A549 (cell line): ENCODE data around the gene OSBPL9. TPM values are rescaled to one million over a fixed set of nuclear protein-coding genes. Genes with fewer than 3 reads are reported as not detected.

Experiments used
- ATAC-seq, 2 experiments: fragments of 200-7000 bp in 1 of 2; fragments of >200 bp in 1 of 2; cut with Nextera tagmentation in 1 of 2; cut with Tn5 transposase in 1 of 2; 3 replicates each; pipeline versions ENCODE4 v1.8.0 to v1.9.1; 2018 to 2020; ENCODE audit warnings: mild to moderate bottlenecking in 1 of 2, moderate library complexity in 1 of 2
- CTCF ChIA-PET: fragments of 300-600 bp; sonication (Branson Sonifier 250); formaldehyde crosslinking; extraction: SDS; loops from one replicate; lab custom pipeline; 2021; ENCODE audit warnings: antibody characterized with exemption, inconsistent platforms; lab: Yijun Ruan, JAX
- POLR2A ChIA-PET: fragments of 350-600 bp; formaldehyde crosslinking; extraction: SDS; loops from one replicate; lab custom pipeline; 2021; ENCODE audit warnings: antibody characterized with exemption, inconsistent platforms; lab: Yijun Ruan, JAX
- DNase-seq, 2 experiments: peaks; one replicate each; pipeline versions ENCODE4 v3.0.0 to v3.0.0-alpha.2; 2011 to 2016; ENCODE audit warnings: low read depth in 1 of 2, low spot score in 1 of 2
- FAIRE-seq: peaks from 2 replicates; lab custom pipeline; 2011; peaks lifted over from hg19 to GRCh38; lab: Jason Lieb, UNC
- H3K27ac ChIP-seq, 2 experiments: fragments of >200 bp; sonication (Bioruptor Twin); formaldehyde crosslinking; 3 replicates each; pipeline ENCODE4 v1.5.1; 2016 to 2017
- H3K4me1 ChIP-seq: fragments of >200 bp; sonication (Bioruptor Twin); formaldehyde crosslinking; 3 replicates; pipeline ENCODE4 v1.6.1; 2016
- H3K4me2 ChIP-seq: fragments of >200 bp; sonication (Bioruptor Twin); formaldehyde crosslinking; 3 replicates; pipeline ENCODE4 v1.6.1; 2016
- H3K4me3 ChIP-seq: fragments of >200 bp; sonication (Bioruptor Twin); formaldehyde crosslinking; 3 replicates; pipeline ENCODE4 v1.5.1; 2016
- H3K9me3 ChIP-seq: fragments of >200 bp; sonication (Bioruptor Twin); formaldehyde crosslinking; 3 replicates; pipeline ENCODE4 v1.6.1; 2016
- BHLHE40 ChIP-seq: IDR thresholded peaks from 2 replicates; pipeline ENCODE4 v1.6.1; 2012; ENCODE audit warnings: low read depth, low read length, inconsistent platforms
- CBX8 ChIP-seq: fragments of 200-600 bp; sonication (generic); IDR thresholded peaks from 2 replicates; pipeline ENCODE4 v1.6.1; 2016
- CEBPB ChIP-seq, 2 experiments: fragments of >200 bp in 1 of 2; sonication (Bioruptor Twin) in 1 of 2; formaldehyde crosslinking in 1 of 2; IDR thresholded peaks; 2 replicates each; pipeline ENCODE4 v1.6.1; 2012 to 2016
- CHD2 ChIP-seq: fragments of 150-350 bp; IDR thresholded peaks from 2 replicates; pipeline ENCODE4 v1.6.1; 2014; ENCODE audit warnings: low read length; ENCODE audit not compliant: partially characterized antibody
- CHD4 ChIP-seq: fragments of 200-600 bp; sonication (generic); IDR thresholded peaks from 2 replicates; pipeline ENCODE4 v1.6.1; 2016; ENCODE audit warnings: antibody characterized with exemption, mild to moderate bottlenecking, borderline replicate concordance
- CTCF ChIP-seq: fragments of >200 bp; sonication (Bioruptor Twin); formaldehyde crosslinking; IDR thresholded peaks from 3 replicates; pipeline ENCODE4 v1.5.1; 2016
- ESRRA ChIP-seq: fragments of 150-350 bp; IDR thresholded peaks from 2 replicates; pipeline ENCODE4 v1.6.1; 2014; ENCODE audit warnings: mild to moderate bottlenecking, low read length, borderline replicate concordance
- FOSB ChIP-seq: fragments of 250-450 bp; sonication (Bioruptor Pico); IDR thresholded peaks from 2 replicates; pipeline ENCODE4 v1.5.0; 2020; ENCODE audit warnings: mild to moderate bottlenecking, moderate library complexity
- FOSL2 ChIP-seq, 2 experiments: fragments of 450-650 bp in 1 of 2; fragments of >200 bp in 1 of 2; sonication (Bioruptor Twin) in 1 of 2; formaldehyde crosslinking; IDR thresholded peaks; 2 replicates each; pipeline versions ENCODE4 v1.5.0 to v1.6.1; 2016 to 2020; ENCODE audit warnings: mild to moderate bottlenecking in 1 of 2, moderate library complexity in 1 of 2
- HDAC2 ChIP-seq: fragments of 200-600 bp; sonication (generic); IDR thresholded peaks from 2 replicates; pipeline ENCODE4 v1.6.1; 2016
- HOXB13 ChIP-seq: fragments of 250-450 bp; sonication (Bioruptor Pico); IDR thresholded peaks from 2 replicates; pipeline ENCODE4 v1.5.0; 2020; ENCODE audit warnings: low read depth, mild to moderate bottlenecking, moderate library complexity
- JUN ChIP-seq, 2 experiments: fragments of >200 bp; sonication (Bioruptor Twin); formaldehyde crosslinking; IDR thresholded peaks; 2 replicates in 1 of 2; 3 replicates in 1 of 2; pipeline ENCODE4 v1.6.1; 2016 to 2017
- KDM1A ChIP-seq: fragments of 200-600 bp; sonication (generic); IDR thresholded peaks from 2 replicates; pipeline ENCODE4 v1.6.1; 2016; ENCODE audit warnings: low read depth, mild to moderate bottlenecking
- MAX ChIP-seq: IDR thresholded peaks from 2 replicates; pipeline ENCODE4 v1.6.1; 2012
- MYC ChIP-seq: IDR thresholded peaks from 2 replicates; pipeline ENCODE4 v1.6.1; 2012; ENCODE audit warnings: mild to moderate bottlenecking, inconsistent platforms, low read length, improper control_type of control experiment, borderline replicate concordance
- PHF8 ChIP-seq: fragments of 200-600 bp; sonication (generic); IDR thresholded peaks from 2 replicates; pipeline ENCODE4 v1.6.1; 2016; ENCODE audit warnings: low read depth, mild to moderate bottlenecking, antibody characterized with exemption, moderate library complexity, borderline replicate concordance
- RAD21 ChIP-seq, 2 experiments: fragments of >200 bp in 1 of 2; sonication (Bioruptor Twin) in 1 of 2; formaldehyde crosslinking in 1 of 2; IDR thresholded peaks in 1 of 2; conservative IDR thresholded peaks in 1 of 2; 2 replicates in 1 of 2; 3 replicates in 1 of 2; pipeline ENCODE4 v1.6.1; 2012 to 2018; ENCODE audit warnings: inconsistent platforms in 1 of 2
- RFX5 ChIP-seq: fragments of 450-650 bp; IDR thresholded peaks from 2 replicates; pipeline ENCODE4 v1.7.1; 2014; ENCODE audit warnings: antibody characterized with exemption, mild to moderate bottlenecking, moderate library complexity
- SMC3 ChIP-seq: fragments of >200 bp; sonication (Bioruptor Twin); formaldehyde crosslinking; IDR thresholded peaks from 3 replicates; pipeline ENCODE4 v1.6.1; 2018; ENCODE audit warnings: inconsistent platforms
- SREBF2 ChIP-seq: fragments of 450-650 bp; IDR thresholded peaks from 2 replicates; pipeline ENCODE4 v1.6.1; 2014; ENCODE audit warnings: mild to moderate bottlenecking, moderate library complexity
- TP53 ChIP-seq: fragments of 250-450 bp; sonication (Bioruptor Pico); IDR thresholded peaks from 2 replicates; pipeline ENCODE4 v1.5.0; 2021; ENCODE audit warnings: mild to moderate bottlenecking, moderate library complexity
- ZFP36 ChIP-seq: fragments of 450-650 bp; IDR thresholded peaks from 2 replicates; pipeline ENCODE4 v1.6.1; 2014; ENCODE audit warnings: borderline replicate concordance; ENCODE audit not compliant: partially characterized antibody
- ZNF302 ChIP-seq: fragments of 250-450 bp; sonication (Bioruptor Pico); IDR thresholded peaks from 2 replicates; pipeline ENCODE4 v1.9.0; 2021; ENCODE audit warnings: inconsistent platforms, mild to moderate bottlenecking, moderate library complexity
- ZSCAN20 ChIP-seq: fragments of 250-450 bp; sonication (Bioruptor Pico); IDR thresholded peaks from 2 replicates; pipeline ENCODE4 v1.8.0; 2022; ENCODE audit warnings: mild to moderate bottlenecking, moderate library complexity
- WGBS: methylation state at CpG from one replicate; pipeline ENCODE4 v1.1.6; 2017; ENCODE audit errors: missing lambda C conversion rate; 5-methylcytosine and 5-hydroxymethylcytosine counted together
- polyA plus RNA-seq, 4 experiments: library from polyadenylated mRNA; depleted of rRNA in 3 of 4; stranded (reverse); fragments of >200 nt; fragmentation: RNase III in 1 of 4; extraction: RNeasy Plus Mini Kit Qiagen cat#74134 plus additional on column Dnase treatment in 1 of 4; gene quantifications; 2 replicates in 3 of 4; 3 replicates in 1 of 4; pipeline ENCODE4 v1.2.3, GENCODE V29; 2011 to 2017
- TF ChIP-seq, protein P1 (sequence below): fragments of >200 bp; sonication (Bioruptor Twin); formaldehyde crosslinking; IDR thresholded peaks from 2 replicates; pipeline ENCODE4 v1.6.1; 2016
- TF ChIP-seq, protein P2 (sequence below): IDR thresholded peaks from 2 replicates; pipeline ENCODE4 v1.6.1; 2012; ENCODE audit warnings: low read depth, borderline replicate concordance
- TF ChIP-seq, protein P3 (sequence below): fragments of 200-600 bp; sonication (generic); IDR thresholded peaks from 2 replicates; pipeline ENCODE4 v1.6.1; 2016; ENCODE audit warnings: antibody characterized with exemption, mild to moderate bottlenecking, moderate library complexity
- TF ChIP-seq, protein P4 (sequence below): IDR thresholded peaks from 2 replicates; pipeline ENCODE4 v1.6.1; 2012

OSBPL9 gene
- polyA plus RNA-seq, 2 of the 4 experiments (the other 2 are of a cell fraction) = 52.6 to 93.7 TPM

- TF ChIP-seq ZNF302 (no peak), JUN (IDR thresholded peaks at IDR 0.05) (no peak), RFX5 (no peak), ESRRA (no peak), HOXB13 (CRISPR knock-in tag) (no peak), PHF8 (no peak), KDM1A (no peak), SREBF2 (no peak), FOSB (no peak), FOSL2 (IDR thresholded peaks at IDR 0.05) (no peak), FOSL2 (CRISPR knock-in tag; IDR thresholded peaks at IDR 0.05) (no peak), MAX (no peak), BHLHE40 (no peak), ZFP36 (no peak), CEBPB (IDR thresholded peaks at IDR 0.05) (no peak), ZSCAN20 (no peak), CHD2 (no peak)
- TF ChIP-seq, protein P1, sequence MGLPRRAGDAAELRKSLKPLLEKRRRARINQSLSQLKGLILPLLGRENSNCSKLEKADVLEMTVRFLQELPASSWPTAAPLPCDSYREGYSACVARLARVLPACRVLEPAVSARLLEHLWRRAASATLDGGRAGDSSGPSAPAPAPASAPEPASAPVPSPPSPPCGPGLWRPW = no peak
- TF ChIP-seq, protein P2, sequence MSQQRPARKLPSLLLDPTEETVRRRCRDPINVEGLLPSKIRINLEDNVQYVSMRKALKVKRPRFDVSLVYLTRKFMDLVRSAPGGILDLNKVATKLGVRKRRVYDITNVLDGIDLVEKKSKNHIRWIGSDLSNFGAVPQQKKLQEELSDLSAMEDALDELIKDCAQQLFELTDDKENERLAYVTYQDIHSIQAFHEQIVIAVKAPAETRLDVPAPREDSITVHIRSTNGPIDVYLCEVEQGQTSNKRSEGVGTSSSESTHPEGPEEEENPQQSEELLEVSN = no peak
- ATAC-seq (no peak), FAIRE-seq (no peak), DNase-seq (no peak)
- CTCF ChIA-PET = no interaction called here
- H3K27ac ChIP-seq = peak overlapping the region; percentile 57 to 58; a peak in 4 of 6 replicates
- 0% methylated on average over 1 of the region's 1 CpG for WGBS
- peak overlapping the region; percentile 49 for H3K4me2 ChIP-seq
- peaks cover 63% of the 10 kb centered on the region for H3K4me1 ChIP-seq
- no peaks in the 10 kb centered on the region for H3K9me3 ChIP-seq
- H3K4me3 ChIP-seq = no peak overlapping the region
- POLR2A ChIA-PET = no interaction called here
Measured at GRCh38 chr1:51624855-51625254, 8.0 kb downstream of the OSBPL9 start.

DNA sequence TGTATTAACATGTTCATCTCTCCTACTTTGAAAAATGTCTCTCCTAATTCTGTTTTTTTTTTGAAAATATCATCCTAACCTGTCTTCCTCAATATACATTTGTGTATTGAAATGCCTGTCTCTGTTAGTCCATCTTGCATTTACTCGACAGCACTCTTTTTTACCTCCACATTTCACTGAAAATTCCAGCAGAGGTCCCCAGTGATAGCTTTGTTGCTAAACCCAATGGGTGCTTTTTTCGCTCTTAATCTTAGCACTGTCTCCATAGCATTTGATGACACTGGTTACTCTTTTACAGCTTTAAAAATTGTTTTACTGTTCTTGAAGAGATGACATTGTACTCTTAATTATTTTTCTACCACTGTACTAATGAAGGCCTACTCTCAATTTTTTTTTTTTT is 10.8 kb downstream of the OSBPL9 start:
- 53% methylated on average over 2 of the region's 2 CpGs for WGBS

More for the DNA sequence above, 10.8 kb downstream of the OSBPL9 start:
- ChIA-PET POLR2A (interaction anchor here (0.7 kb wide), 1 partner anchor 158 kb away, joined by 4 read pairs; no protein-coding TSS in a partner anchor), CTCF (interaction anchor here (0.6 to 2.4 kb wide), 15 partner anchors 9 to 696 kb away, joined by 3 to 13 read pairs (median 4); no protein-coding TSS in a partner anchor)
- Histone ChIP-seq H3K4me2 (no peak overlapping the region), H3K4me1 (peaks cover 35% of the 10 kb centered on the region), H3K4me3 (no peak overlapping the region), H3K9me3 (no peaks in the 10 kb centered on the region), H3K27ac (no peak overlapping the region; a peak in 1 of 6 replicates)
- peak; percentile 59 to 76; a peak in 3 of 6 replicates for ATAC-seq
- TF ChIP-seq RFX5 = no peak
- TF ChIP-seq RAD21 (conservative IDR thresholded peaks at IDR 0.05 in 1 of 2, IDR thresholded peaks at IDR 0.05 in 1 of 2) = peak; percentile 57 to 61
- TF ChIP-seq FOSL2 (IDR thresholded peaks at IDR 0.05) = no peak
- no peak for TF ChIP-seq FOSL2 (CRISPR knock-in tag; IDR thresholded peaks at IDR 0.05)
- TF ChIP-seq, protein P3, sequence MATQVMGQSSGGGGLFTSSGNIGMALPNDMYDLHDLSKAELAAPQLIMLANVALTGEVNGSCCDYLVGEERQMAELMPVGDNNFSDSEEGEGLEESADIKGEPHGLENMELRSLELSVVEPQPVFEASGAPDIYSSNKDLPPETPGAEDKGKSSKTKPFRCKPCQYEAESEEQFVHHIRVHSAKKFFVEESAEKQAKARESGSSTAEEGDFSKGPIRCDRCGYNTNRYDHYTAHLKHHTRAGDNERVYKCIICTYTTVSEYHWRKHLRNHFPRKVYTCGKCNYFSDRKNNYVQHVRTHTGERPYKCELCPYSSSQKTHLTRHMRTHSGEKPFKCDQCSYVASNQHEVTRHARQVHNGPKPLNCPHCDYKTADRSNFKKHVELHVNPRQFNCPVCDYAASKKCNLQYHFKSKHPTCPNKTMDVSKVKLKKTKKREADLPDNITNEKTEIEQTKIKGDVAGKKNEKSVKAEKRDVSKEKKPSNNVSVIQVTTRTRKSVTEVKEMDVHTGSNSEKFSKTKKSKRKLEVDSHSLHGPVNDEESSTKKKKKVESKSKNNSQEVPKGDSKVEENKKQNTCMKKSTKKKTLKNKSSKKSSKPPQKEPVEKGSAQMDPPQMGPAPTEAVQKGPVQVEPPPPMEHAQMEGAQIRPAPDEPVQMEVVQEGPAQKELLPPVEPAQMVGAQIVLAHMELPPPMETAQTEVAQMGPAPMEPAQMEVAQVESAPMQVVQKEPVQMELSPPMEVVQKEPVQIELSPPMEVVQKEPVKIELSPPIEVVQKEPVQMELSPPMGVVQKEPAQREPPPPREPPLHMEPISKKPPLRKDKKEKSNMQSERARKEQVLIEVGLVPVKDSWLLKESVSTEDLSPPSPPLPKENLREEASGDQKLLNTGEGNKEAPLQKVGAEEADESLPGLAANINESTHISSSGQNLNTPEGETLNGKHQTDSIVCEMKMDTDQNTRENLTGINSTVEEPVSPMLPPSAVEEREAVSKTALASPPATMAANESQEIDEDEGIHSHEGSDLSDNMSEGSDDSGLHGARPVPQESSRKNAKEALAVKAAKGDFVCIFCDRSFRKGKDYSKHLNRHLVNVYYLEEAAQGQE = no peak
- no peak for TF ChIP-seq CBX8
- TF ChIP-seq HDAC2 = no peak
- no peak for TF ChIP-seq MYC
- no peak for TF ChIP-seq CHD4
- peak; percentile 59 for TF ChIP-seq SMC3
- TF ChIP-seq, protein P4, sequence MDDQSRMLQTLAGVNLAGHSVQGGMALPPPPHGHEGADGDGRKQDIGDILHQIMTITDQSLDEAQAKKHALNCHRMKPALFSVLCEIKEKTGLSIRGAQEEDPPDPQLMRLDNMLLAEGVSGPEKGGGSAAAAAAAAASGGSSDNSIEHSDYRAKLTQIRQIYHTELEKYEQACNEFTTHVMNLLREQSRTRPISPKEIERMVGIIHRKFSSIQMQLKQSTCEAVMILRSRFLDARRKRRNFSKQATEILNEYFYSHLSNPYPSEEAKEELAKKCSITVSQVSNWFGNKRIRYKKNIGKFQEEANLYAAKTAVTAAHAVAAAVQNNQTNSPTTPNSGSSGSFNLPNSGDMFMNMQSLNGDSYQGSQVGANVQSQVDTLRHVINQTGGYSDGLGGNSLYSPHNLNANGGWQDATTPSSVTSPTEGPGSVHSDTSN = no peak
- peak; percentile 38 for TF ChIP-seq CTCF
- no peak for TF ChIP-seq TP53 (CRISPR knock-in tag)
- TF ChIP-seq JUN (IDR thresholded peaks at IDR 0.05) = no peak
- FAIRE-seq = no peak
- DNase-seq = peak in 1 of 2 experiments; percentile 47
